ENCODE data around the gene WNT3A. TPM values are rescaled to one million over a fixed set of nuclear protein-coding genes. Genes with fewer than 3 reads are reported as not detected.
"Not testable (repeated sequence)": the region's sequence is repeated elsewhere in the genome, so short reads cannot be mapped to it uniquely, and the experiment has no call there.

The WNT3A gene
- polyA plus RNA-seq, 1 donor (not counting 4 experiments of a cell fraction or from before 2014, with no cell fraction given): 0.07 TPM

GRCh38 chr1:227966733-227967132, 40.1 kb upstream of the WNT3A start:
- H3K79me2 ChIP-seq (ENCODE audit: control insufficient read depth, insufficient read depth, low read length); dilution Hi-C loops (cut with MboI; ENCODE audit: extremely low pct_ligation_motif_present, low sequenced_read_pairs); H4K20me1 ChIP-seq (ENCODE audit: control insufficient read depth, extremely low read depth, insufficient read depth, low read length); H3K4me2 ChIP-seq (ENCODE audit: control insufficient read depth, extremely low read depth, insufficient read depth, low read depth, low read length); H3K4me3 ChIP-seq (ENCODE audit: control insufficient read depth in 2 of 3, extremely low read depth in 1 of 3, insufficient read depth in 2 of 3, low read depth in 1 of 3, low read length in 3 of 3); H2AFZ ChIP-seq (ENCODE audit: control insufficient read depth, low read length); H3K9me3 ChIP-seq (ENCODE audit: control insufficient read depth, low read depth, low read length); H3K27ac ChIP-seq (ENCODE audit: control insufficient read depth, insufficient read depth, low read length); H3K9ac ChIP-seq (ENCODE audit: control insufficient read depth, extremely low read depth, insufficient read depth, low read length); H3K27me3 ChIP-seq (ENCODE audit: control insufficient read depth, extremely low read depth, insufficient read depth, low read length); DNase-seq (ENCODE audit: low read depth, low spot score); H3K36me3 ChIP-seq (ENCODE audit: control insufficient read depth in 2 of 2, extremely low read depth in 1 of 2, insufficient read depth in 2 of 2, low read length in 2 of 2); H3K4me1 ChIP-seq (ENCODE audit: control insufficient read depth, extremely low read depth, insufficient read depth, low read length); FAIRE-seq; H3K9me1 ChIP-seq (ENCODE audit: control insufficient read depth, extremely low read depth, insufficient read depth, low read length): not testable (repeated sequence)
- TF ChIP-seq CTCF (optimal IDR thresholded peaks at IDR 0.05 in 1 of 3, IDR thresholded peaks at IDR 0.05 in 1 of 3, conservative IDR thresholded peaks at IDR 0.05 in 1 of 3; ENCODE audit: extremely low read depth in 1 of 3, insufficient read depth in 2 of 3, low read length in 3 of 3): peak in 2 of 3 experiments; percentile 17 to 22

- FAIRE-seq; H3K9ac ChIP-seq (ENCODE audit: control insufficient read depth, extremely low read depth, insufficient read depth, low read length); H3K27ac ChIP-seq (ENCODE audit: control insufficient read depth, insufficient read depth, low read length); H3K36me3 ChIP-seq (ENCODE audit: control insufficient read depth in 2 of 2, extremely low read depth in 1 of 2, insufficient read depth in 2 of 2, low read length in 2 of 2); H3K9me1 ChIP-seq (ENCODE audit: control insufficient read depth, extremely low read depth, insufficient read depth, low read length); H4K20me1 ChIP-seq (ENCODE audit: control insufficient read depth, extremely low read depth, insufficient read depth, low read length); H3K79me2 ChIP-seq (ENCODE audit: control insufficient read depth, insufficient read depth, low read length); DNase-seq (ENCODE audit: low read depth, low spot score); H3K4me3 ChIP-seq (ENCODE audit: control insufficient read depth in 2 of 3, extremely low read depth in 1 of 3, insufficient read depth in 2 of 3, low read depth in 1 of 3, low read length in 3 of 3); H2AFZ ChIP-seq (ENCODE audit: control insufficient read depth, low read length); H3K4me2 ChIP-seq (ENCODE audit: control insufficient read depth, extremely low read depth, insufficient read depth, low read depth, low read length); H3K27me3 ChIP-seq (ENCODE audit: control insufficient read depth, extremely low read depth, insufficient read depth, low read length); H3K9me3 ChIP-seq (ENCODE audit: control insufficient read depth, low read depth, low read length); H3K4me1 ChIP-seq (ENCODE audit: control insufficient read depth, extremely low read depth, insufficient read depth, low read length); dilution Hi-C loops (cut with MboI; ENCODE audit: extremely low pct_ligation_motif_present, low sequenced_read_pairs): not testable (repeated sequence)
These were observed 39.0 kb upstream of the WNT3A start for GRCh38 chr1:227967815-227968214.

- dilution Hi-C loops (cut with MboI; ENCODE audit: extremely low pct_ligation_motif_present, low sequenced_read_pairs); H3K79me2 ChIP-seq (ENCODE audit: control insufficient read depth, insufficient read depth, low read length); H3K4me2 ChIP-seq (ENCODE audit: control insufficient read depth, extremely low read depth, insufficient read depth, low read depth, low read length); H3K27ac ChIP-seq (ENCODE audit: control insufficient read depth, insufficient read depth, low read length); DNase-seq (ENCODE audit: low read depth, low spot score); H2AFZ ChIP-seq (ENCODE audit: control insufficient read depth, low read length); H3K9ac ChIP-seq (ENCODE audit: control insufficient read depth, extremely low read depth, insufficient read depth, low read length); H4K20me1 ChIP-seq (ENCODE audit: control insufficient read depth, extremely low read depth, insufficient read depth, low read length); H3K4me3 ChIP-seq (ENCODE audit: control insufficient read depth in 2 of 3, extremely low read depth in 1 of 3, insufficient read depth in 2 of 3, low read depth in 1 of 3, low read length in 3 of 3); H3K36me3 ChIP-seq (ENCODE audit: control insufficient read depth in 2 of 2, extremely low read depth in 1 of 2, insufficient read depth in 2 of 2, low read length in 2 of 2); H3K9me3 ChIP-seq (ENCODE audit: control insufficient read depth, low read depth, low read length); H3K27me3 ChIP-seq (ENCODE audit: control insufficient read depth, extremely low read depth, insufficient read depth, low read length); H3K9me1 ChIP-seq (ENCODE audit: control insufficient read depth, extremely low read depth, insufficient read depth, low read length); FAIRE-seq; H3K4me1 ChIP-seq (ENCODE audit: control insufficient read depth, extremely low read depth, insufficient read depth, low read length): not testable (repeated sequence)
These were observed 36.5 kb upstream of the WNT3A start for GRCh38 chr1:227970076-227970995.

GRCh38 chr1:227971216-227971615, 35.6 kb upstream of the WNT3A start:
- H3K9me1 ChIP-seq (ENCODE audit: control insufficient read depth, extremely low read depth, insufficient read depth, low read length); H2AFZ ChIP-seq (ENCODE audit: control insufficient read depth, low read length); H3K36me3 ChIP-seq (ENCODE audit: control insufficient read depth in 2 of 2, extremely low read depth in 1 of 2, insufficient read depth in 2 of 2, low read length in 2 of 2); H3K4me1 ChIP-seq (ENCODE audit: control insufficient read depth, extremely low read depth, insufficient read depth, low read length); H3K79me2 ChIP-seq (ENCODE audit: control insufficient read depth, insufficient read depth, low read length); H3K9me3 ChIP-seq (ENCODE audit: control insufficient read depth, low read depth, low read length); H3K4me2 ChIP-seq (ENCODE audit: control insufficient read depth, extremely low read depth, insufficient read depth, low read depth, low read length); H3K4me3 ChIP-seq (ENCODE audit: control insufficient read depth in 2 of 3, extremely low read depth in 1 of 3, insufficient read depth in 2 of 3, low read depth in 1 of 3, low read length in 3 of 3); H4K20me1 ChIP-seq (ENCODE audit: control insufficient read depth, extremely low read depth, insufficient read depth, low read length); H3K27me3 ChIP-seq (ENCODE audit: control insufficient read depth, extremely low read depth, insufficient read depth, low read length); DNase-seq (ENCODE audit: low read depth, low spot score); H3K27ac ChIP-seq (ENCODE audit: control insufficient read depth, insufficient read depth, low read length); FAIRE-seq; dilution Hi-C loops (cut with MboI; ENCODE audit: extremely low pct_ligation_motif_present, low sequenced_read_pairs); H3K9ac ChIP-seq (ENCODE audit: control insufficient read depth, extremely low read depth, insufficient read depth, low read length): not testable (repeated sequence)

All from keratinocyte (primary cell).